Subcutaneous adipose tissue (tissue), 4 donors: ENCODE results near the gene HS3ST3B1. TPM values are rescaled to one million over a fixed set of nuclear protein-coding genes. Genes with fewer than 3 reads are reported as not detected.

ENCODE experiments used
- total RNA-seq, 4 donors: library from RNA; depleted of rRNA; stranded (reverse); fragments of >200 nt; gene quantifications; one replicate each; pipeline ENCODE4 v1.1.0, GENCODE V29; 2016
- TF ChIP-seq, protein P1 (sequence below): fragments of 450-650 bp; IDR thresholded peaks from one replicate; pipeline ENCODE4 v1.5.1; 2016; ENCODE audit warnings: low read depth, mild to moderate bottlenecking, control low read depth, antibody characterized with exemption, moderate library complexity

HS3ST3B1 gene
- total RNA-seq, 4 donors from 2014 or later, result 0.66 to 2.4 (median 1.1) TPM

DNA sequence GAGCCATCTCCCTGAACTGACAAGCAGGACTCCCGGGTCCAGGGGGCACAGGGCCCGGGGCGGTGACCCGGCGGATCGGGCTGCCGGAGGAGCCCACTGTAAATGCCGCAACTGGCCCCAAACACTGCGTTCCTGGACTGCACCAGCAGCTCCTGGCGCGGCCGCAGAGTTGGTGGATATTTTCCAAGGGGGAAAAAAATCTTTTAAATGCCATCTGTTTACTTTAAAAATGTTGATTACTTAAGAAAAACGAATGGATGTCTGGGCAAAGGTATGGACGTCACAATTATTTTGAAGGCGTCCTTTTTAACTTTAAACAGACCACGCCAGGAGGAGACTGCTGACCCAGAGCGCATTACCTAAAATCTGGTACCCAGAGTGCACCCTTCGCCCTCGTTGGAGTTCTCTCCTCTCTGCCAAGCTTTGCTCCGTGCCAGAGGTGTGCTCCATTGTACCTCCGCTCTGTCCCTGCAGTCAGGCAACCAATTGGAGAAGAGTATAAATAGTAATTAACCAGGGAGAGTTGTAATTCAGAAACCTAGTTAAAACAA lies 3.4 kb downstream of the HS3ST3B1 start:
- TF ChIP-seq, protein P1, sequence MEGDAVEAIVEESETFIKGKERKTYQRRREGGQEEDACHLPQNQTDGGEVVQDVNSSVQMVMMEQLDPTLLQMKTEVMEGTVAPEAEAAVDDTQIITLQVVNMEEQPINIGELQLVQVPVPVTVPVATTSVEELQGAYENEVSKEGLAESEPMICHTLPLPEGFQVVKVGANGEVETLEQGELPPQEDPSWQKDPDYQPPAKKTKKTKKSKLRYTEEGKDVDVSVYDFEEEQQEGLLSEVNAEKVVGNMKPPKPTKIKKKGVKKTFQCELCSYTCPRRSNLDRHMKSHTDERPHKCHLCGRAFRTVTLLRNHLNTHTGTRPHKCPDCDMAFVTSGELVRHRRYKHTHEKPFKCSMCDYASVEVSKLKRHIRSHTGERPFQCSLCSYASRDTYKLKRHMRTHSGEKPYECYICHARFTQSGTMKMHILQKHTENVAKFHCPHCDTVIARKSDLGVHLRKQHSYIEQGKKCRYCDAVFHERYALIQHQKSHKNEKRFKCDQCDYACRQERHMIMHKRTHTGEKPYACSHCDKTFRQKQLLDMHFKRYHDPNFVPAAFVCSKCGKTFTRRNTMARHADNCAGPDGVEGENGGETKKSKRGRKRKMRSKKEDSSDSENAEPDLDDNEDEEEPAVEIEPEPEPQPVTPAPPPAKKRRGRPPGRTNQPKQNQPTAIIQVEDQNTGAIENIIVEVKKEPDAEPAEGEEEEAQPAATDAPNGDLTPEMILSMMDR, result no peak

DNA sequence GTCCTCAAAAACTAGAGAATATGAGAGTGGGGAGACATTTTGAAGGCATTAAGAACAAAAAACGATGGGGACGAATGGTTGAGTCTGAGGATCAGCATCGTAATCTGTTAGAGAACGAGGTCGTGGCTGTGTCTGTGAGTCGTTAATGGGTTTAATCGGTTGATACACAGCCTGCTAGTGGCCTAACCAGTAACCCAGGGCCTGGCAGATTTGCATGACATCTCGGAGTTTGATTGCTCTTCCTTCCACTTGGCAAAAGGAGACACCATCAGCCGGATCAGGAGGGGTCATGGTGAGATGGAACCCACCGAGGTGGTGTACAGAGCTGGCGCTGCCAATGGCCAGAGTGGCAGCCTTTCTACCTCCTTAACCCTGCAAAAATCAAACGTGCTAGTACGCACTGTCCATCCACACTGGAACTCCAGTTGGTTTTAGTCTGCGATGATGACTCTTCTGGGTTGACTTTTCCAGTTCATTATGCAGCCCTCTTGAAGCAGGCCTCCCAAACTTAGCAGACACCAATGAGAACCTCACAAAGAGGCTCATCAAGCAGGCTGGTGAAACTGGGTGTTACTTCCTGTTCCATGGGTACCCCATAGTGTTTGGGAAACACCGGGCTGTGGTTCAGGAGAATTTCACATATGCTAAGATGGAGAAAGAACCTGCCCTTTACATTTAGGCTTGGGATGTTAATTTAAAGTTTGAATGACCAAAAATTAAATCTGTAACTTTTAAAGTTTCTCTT lies 4.1 kb downstream of the HS3ST3B1 start:
- TF ChIP-seq, protein P1, result no peak

DNA sequence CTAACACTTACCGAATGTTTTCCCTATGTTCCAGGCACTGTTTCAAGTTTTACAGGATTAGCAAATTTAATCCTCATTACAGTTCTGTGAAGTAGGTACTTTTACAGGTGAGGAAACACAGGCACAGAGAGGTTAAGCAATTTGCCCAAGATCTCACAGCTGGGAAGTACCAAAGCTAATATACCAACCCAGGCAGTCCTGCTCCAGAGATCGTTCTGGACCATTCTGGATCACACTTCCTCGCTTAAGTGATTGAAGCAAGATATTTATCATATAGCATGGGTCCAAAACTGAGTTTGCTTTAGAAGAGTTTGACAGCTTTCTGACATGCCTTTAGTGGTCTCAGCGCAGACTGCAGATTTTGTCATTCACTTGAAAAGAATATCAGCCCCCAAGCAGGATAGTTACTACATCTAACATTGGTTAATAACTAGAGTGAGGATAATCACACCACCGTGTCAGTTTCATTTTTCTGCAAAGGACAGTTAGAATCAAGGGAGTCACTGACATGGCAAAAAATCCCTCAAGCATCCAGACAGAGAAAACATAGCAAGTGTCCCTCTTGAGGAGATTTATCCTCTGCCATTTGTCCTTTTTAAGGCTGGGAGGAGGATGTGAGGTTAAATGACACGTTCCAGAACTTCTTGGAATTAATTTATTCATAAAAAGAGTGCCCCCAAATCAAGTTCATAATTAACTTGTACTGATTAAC lies 5.1 kb downstream of the HS3ST3B1 start:
- TF ChIP-seq, protein P1, result no peak

DNA sequence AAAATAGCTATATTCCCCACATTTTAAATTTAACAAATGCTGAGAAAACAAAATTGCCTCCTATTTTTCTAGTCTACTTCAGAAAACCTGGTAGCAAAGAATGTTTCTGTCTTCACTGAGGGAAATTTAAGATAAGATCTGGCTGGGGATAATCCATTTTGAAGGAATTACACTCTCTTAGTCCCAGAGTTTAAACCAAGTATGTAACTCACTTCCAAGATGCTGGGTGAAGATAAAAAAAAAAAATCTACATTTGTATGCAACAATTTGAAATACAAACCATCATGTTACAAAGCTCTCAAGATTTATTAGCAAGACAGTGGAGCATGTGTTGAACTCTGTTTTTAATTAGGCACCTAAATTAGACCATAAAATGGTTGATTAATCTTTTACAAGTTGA lies 5.7 kb downstream of the HS3ST3B1 start:
- TF ChIP-seq, protein P1, result no peak

DNA sequence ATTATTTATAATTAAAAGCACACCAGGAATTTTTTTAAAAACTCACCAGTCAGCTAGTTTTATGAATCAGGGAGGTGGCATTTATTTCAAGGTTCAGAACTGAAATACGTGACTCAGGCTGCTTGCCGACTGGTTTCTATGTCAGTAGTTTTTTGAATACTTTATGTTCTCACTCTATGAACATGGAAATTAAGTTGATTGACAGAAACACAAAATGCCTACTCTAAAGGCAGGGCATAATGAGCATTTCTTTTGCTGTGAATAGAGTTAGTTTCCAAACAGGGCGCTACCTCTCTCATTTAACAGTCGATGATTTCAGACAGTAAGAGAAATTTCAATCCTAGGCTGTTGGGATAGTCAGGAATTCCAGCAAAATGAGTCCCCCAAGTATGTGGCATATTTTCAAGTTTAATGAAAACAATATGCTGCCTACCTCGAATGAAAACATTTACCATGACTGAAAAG lies 6.7 kb downstream of the HS3ST3B1 start:
- TF ChIP-seq, protein P1, result no peak

DNA sequence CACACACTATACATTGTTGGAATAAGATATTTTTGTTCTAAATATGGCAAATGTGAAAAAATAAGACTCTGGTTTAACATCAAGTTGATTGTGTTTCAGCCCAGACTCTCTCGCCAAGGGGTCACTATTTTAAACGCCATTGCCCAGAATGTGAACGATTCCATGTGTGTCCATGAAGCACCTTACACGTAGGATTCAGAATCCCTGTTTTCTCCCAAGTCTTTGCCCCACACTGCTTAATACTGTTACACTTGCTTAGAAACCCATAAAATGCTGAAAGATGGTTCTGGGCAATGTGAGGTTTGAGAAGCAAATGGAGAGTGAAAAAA lies 7.7 kb downstream of the HS3ST3B1 start:
- TF ChIP-seq, protein P1, result no peak
